ENCODE measurements around the gene MOB2. TPM values are rescaled to one million over a fixed set of nuclear protein-coding genes. Genes with fewer than 3 reads are reported as not detected.
A peak's percentile ranks its signal among the peaks of the same experiment; 100 is the strongest.

Gene MOB2
- total RNA-seq, 3 donors from 2014 or later, result 36.4 to 46.1 (median 37.9) TPM

DNA sequence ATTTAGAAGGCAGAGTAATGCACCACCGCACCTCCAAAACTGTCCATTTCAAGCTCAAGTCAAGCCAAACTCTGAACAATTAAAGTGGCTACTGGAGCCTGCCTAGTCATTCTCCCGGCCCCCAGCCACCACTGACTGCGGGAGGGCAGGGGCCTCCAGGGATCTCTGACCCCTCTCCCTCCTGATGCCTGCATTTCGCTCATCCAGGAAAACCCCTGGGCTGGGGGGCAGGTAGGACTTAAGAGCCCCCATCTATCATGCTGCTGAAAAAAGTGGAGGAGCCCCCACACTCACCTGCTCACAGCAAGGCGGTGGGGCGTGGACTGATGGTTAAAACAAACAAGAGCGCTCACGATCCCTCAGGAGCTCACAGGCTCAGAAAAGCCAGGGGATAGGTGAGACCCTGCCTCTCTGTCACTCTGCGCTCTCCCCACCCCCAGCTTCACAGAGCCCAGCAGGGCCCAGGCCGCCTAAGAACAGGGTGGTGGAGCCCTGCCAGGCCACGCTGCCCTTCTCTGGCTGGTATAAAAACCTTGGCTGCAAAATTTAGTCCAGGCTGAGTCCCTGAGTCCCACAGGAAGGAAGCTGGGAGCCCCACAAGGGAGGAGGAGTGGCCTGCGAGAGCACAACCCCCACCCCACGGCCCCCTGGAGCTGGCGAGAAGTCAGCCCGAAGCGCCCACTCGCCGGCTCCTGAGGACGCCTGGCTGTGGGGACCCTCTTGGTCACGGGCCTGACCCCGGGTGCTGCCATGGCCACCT is 21.0 kb upstream of the MOB2 start:
- Histone ChIP-seq H3K9me3 (no peaks in the 10 kb centered on the region), H3K36me3 (no peaks in the 10 kb centered on the region), H3K4me3 (no peak overlapping the region), H3K4me1 (peaks cover 13 to 19% of the 10 kb centered on the region in 2 donors), H3K27ac (no peak overlapping the region), H3K27me3 (no peaks in the 10 kb centered on the region)
- no peak for DNase-seq (ENCODE audit: low spot score in 2 of 2)
- TF ChIP-seq POLR2AphosphoS5 (IDR thresholded peaks at IDR 0.05), result no peak
- no peak for TF ChIP-seq POLR2A (IDR thresholded peaks at IDR 0.05)
- TF ChIP-seq, protein P1, sequence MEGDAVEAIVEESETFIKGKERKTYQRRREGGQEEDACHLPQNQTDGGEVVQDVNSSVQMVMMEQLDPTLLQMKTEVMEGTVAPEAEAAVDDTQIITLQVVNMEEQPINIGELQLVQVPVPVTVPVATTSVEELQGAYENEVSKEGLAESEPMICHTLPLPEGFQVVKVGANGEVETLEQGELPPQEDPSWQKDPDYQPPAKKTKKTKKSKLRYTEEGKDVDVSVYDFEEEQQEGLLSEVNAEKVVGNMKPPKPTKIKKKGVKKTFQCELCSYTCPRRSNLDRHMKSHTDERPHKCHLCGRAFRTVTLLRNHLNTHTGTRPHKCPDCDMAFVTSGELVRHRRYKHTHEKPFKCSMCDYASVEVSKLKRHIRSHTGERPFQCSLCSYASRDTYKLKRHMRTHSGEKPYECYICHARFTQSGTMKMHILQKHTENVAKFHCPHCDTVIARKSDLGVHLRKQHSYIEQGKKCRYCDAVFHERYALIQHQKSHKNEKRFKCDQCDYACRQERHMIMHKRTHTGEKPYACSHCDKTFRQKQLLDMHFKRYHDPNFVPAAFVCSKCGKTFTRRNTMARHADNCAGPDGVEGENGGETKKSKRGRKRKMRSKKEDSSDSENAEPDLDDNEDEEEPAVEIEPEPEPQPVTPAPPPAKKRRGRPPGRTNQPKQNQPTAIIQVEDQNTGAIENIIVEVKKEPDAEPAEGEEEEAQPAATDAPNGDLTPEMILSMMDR (IDR thresholded peaks at IDR 0.05), result no peak
- intact Hi-C loops (cut with DNase I; ENCODE audit: low total_unique reads), result no loop called here

DNA sequence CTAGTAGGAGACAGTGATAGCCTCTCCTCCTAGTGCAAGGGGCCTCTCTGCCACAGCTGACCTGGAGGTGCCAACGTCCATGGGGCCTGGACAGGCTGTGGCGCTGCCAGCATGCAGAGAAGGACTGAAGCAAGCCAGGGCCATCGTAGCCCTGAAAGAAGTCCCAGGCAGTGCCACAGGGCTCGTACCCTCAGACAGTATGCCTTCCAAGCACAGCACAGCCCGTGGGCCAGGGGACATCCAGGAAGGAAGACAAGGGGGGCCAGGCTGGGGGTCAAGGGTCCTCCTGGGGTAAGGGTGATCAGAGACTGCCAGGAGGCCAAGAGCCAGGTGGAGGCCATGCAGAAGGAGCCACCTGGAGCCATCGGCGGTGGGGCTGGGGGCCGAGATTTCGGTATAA is 20.4 kb upstream of the MOB2 start:
- H3K9me3 ChIP-seq, result no peaks in the 10 kb centered on the region
- H3K4me1 ChIP-seq, result peaks cover 15 to 24% of the 10 kb centered on the region in 2 donors
- no peak for DNase-seq (ENCODE audit: low spot score in 2 of 2)
- H3K36me3 ChIP-seq, result no peaks in the 10 kb centered on the region
- no peak overlapping the region for H3K4me3 ChIP-seq
- intact Hi-C loops (cut with DNase I; ENCODE audit: low total_unique reads), result no loop called here
- TF ChIP-seq POLR2AphosphoS5 (IDR thresholded peaks at IDR 0.05) (no peak), POLR2A (IDR thresholded peaks at IDR 0.05) (no peak)
- TF ChIP-seq, protein P1 (IDR thresholded peaks at IDR 0.05), result no peak
- H3K27ac ChIP-seq, result no peak overlapping the region
- no peaks in the 10 kb centered on the region for H3K27me3 ChIP-seq

DNA sequence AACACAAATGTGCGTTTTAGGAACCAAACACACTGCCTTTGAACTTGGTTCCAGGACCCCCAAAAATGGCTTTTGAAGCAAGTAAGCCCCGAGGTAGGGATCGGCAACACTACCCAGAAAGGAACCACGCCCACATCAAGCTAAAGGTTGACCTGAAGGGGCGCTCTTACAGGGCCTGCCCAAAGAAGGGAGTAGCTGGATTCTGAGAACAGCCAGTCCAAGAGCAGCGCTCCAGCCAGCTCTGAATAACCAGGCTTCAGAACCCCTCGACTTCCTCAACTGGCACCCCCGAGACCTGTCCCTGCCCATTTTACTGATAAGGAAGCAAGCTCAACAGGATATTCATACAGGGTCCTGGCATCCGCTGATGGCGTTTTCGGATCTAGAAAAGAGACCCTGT is 18.9 kb upstream of the MOB2 start:
- no peaks in the 10 kb centered on the region for H3K36me3 ChIP-seq
- intact Hi-C loops (cut with DNase I; ENCODE audit: low total_unique reads), result no loop called here
- H3K27ac ChIP-seq, result no peak overlapping the region
- no peak for DNase-seq (ENCODE audit: low spot score in 2 of 2)
- H3K4me3 ChIP-seq, result no peak overlapping the region
- H3K27me3 ChIP-seq, result no peaks in the 10 kb centered on the region
- TF ChIP-seq POLR2AphosphoS5 (IDR thresholded peaks at IDR 0.05), result no peak
- TF ChIP-seq, protein P1 (IDR thresholded peaks at IDR 0.05), result no peak
- no peak for TF ChIP-seq POLR2A (IDR thresholded peaks at IDR 0.05)
- peaks cover 15 to 26% of the 10 kb centered on the region in 2 donors for H3K4me1 ChIP-seq
- no peaks in the 10 kb centered on the region for H3K9me3 ChIP-seq

DNA sequence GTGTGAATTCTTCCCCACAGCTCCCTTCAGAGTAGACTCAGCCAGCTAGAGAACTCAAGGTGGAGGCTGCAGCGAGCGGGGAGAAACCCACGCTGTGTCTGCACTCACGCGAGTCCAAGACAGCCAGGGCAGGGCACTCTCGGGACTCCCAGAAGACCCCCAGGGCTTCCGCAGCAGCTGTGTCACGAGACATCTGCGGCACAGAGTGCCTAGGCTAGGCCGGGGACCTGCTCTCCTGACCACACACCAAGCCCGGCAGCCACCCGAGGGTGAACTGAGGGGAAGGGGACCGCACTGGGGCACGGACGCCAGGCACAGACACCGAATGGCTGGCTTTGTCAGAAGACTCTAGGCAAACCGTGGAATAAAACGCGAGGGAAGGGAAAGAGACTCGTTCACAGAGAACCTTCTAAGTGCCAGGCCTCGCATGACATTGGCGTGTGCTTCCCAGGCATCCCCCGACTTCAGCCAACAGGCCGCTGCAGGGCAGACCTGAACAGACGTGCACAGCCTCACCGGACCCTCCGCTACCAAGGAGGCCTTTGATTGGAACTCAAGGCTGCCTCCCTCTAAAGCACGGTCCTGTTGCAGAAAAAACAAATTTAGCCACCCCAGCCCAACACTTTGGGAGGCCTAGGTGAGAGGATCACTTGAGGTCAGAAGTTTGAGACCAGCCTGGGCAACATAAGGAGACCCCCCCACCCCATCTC is 18.2 kb upstream of the MOB2 start:
- H3K4me1 ChIP-seq, result peaks cover 15 to 26% of the 10 kb centered on the region in 2 donors
- no peak for DNase-seq (ENCODE audit: low spot score in 2 of 2)
- intact Hi-C loops (cut with DNase I; ENCODE audit: low total_unique reads), result no loop called here
- H3K9me3 ChIP-seq, result no peaks in the 10 kb centered on the region
- H3K27me3 ChIP-seq, result no peaks in the 10 kb centered on the region
- H3K27ac ChIP-seq, result peak overlapping the region in 1 of 2 donors; percentile 67
- TF ChIP-seq POLR2A (IDR thresholded peaks at IDR 0.05) (no peak), POLR2AphosphoS5 (IDR thresholded peaks at IDR 0.05) (no peak)
- TF ChIP-seq, protein P1 (IDR thresholded peaks at IDR 0.05), result no peak
- H3K4me3 ChIP-seq, result no peak overlapping the region
- no peaks in the 10 kb centered on the region for H3K36me3 ChIP-seq

DNA sequence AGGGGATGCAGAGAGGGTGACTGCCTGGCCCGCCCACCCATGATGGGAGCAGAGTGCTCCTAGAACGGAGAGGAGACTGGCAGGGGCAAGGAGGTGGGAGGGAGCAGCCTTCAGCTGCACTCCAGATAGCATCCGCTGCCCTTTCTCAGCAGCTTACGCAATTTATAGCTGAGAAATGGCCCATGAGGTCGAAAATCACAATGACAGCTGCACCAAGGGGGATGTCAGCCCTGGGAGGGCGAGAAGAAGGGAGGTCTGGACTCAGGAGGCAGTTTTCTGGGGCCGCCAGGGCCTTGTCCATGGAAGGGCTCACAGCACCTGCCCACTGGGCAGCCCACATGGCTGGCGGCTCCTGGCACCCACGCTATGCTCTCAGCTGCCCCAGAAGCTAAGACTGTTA is 17.6 kb upstream of the MOB2 start:
- Histone ChIP-seq H3K36me3 (no peaks in the 10 kb centered on the region), H3K4me3 (no peak overlapping the region), H3K9me3 (no peaks in the 10 kb centered on the region), H3K27me3 (no peaks in the 10 kb centered on the region), H3K4me1 (peaks cover 15 to 26% of the 10 kb centered on the region in 2 donors), H3K27ac (peak overlapping the region in 1 of 2 donors; percentile 67)
- DNase-seq (ENCODE audit: low spot score in 2 of 2), result no peak
- no peak for TF ChIP-seq POLR2A (IDR thresholded peaks at IDR 0.05)
- TF ChIP-seq POLR2AphosphoS5 (IDR thresholded peaks at IDR 0.05), result no peak
- TF ChIP-seq, protein P1 (IDR thresholded peaks at IDR 0.05), result no peak
- intact Hi-C loops (cut with DNase I; ENCODE audit: low total_unique reads), result no loop called here

All from breast epithelium (tissue), 4 donors.